Adrenal gland (tissue), 19 donors: ENCODE data around the gene CACNA1D. TPM values are rescaled to one million over a fixed set of nuclear protein-coding genes. Genes with fewer than 3 reads are reported as not detected.

ENCODE experiments used
- DNase-seq, 7 donors: peaks; one replicate each; pipeline ENCODE4 v3.0.0-alpha.2; 2019 to 2020
- H3K27ac ChIP-seq, 5 donors: fragments of 200-600 bp; sonication (generic) in 4 of 5; 1 replicate in 3 of 5; 2 replicates in 2 of 5; pipeline versions ENCODE4 v1.5.1 to v1.8.0; 2016 to 2020; ENCODE audit warnings: mild to moderate bottlenecking in 1 of 5
- H3K27me3 ChIP-seq: fragments of 200-600 bp; 2 replicates; pipeline ENCODE4 v1.8.0; 2021
- H3K36me3 ChIP-seq, 2 donors: fragments of 200-600 bp; replicated peaks in 1 of 2; 1 replicate in 1 of 2; 2 replicates in 1 of 2; pipeline versions ENCODE4 v1.5.1 to v1.8.0; 2018 to 2022
- H3K4me1 ChIP-seq, 2 donors: fragments of 200-600 bp; replicated peaks in 1 of 2; 1 replicate in 1 of 2; 2 replicates in 1 of 2; pipeline versions ENCODE4 v1.5.1 to v1.8.0; 2018 to 2021
- H3K4me3 ChIP-seq, 4 donors: fragments of 200-600 bp; sonication (generic) in 3 of 4; one replicate each; pipeline ENCODE4 v1.5.1; 2016 to 2018
- H3K9me3 ChIP-seq, 3 donors: fragments of 200-600 bp; sonication (generic) in 1 of 3; replicated peaks in 1 of 3; 1 replicate in 2 of 3; 2 replicates in 1 of 3; pipeline versions ENCODE4 v1.5.1 to v1.8.0; 2016 to 2021
- CTCF ChIP-seq, 6 experiments: fragments of 450-650 bp in 4 of 6; fragments of 200-600 bp in 2 of 6; sonication (generic) in 1 of 6; IDR thresholded peaks; 1 replicate in 5 of 6; 2 replicates in 1 of 6; pipeline versions ENCODE4 v1.5.1 to v1.8.0; 2016 to 2021; ENCODE audit warnings: antibody characterized with exemption in 6 of 6, mild to moderate bottlenecking in 2 of 6, moderate library complexity in 1 of 6
- POLR2A ChIP-seq, 2 donors: fragments of 450-650 bp; IDR thresholded peaks; one replicate each; pipeline ENCODE4 v1.6.1; 2017; ENCODE audit warnings: antibody characterized with exemption in 2 of 2, mild to moderate bottlenecking in 2 of 2, moderate library complexity in 1 of 2
- WGBS, 4 donors: extraction: QIAGEN DNeasy Blood & Tissue Kit in 2 of 4; methylation state at CpG; one replicate each; pipeline versions ENCODE4 v1.1.5 to v1.1.7; 2013 to 2017; 5-methylcytosine and 5-hydroxymethylcytosine counted together
- intact Hi-C, 2 donors: fragments of 100-400 bp; cut with DNase I; formaldehyde crosslinking; loops; one replicate each; pipeline versions ENCODE4 v1.14.1 to v1.15.0; 2022 to 2023
- long read RNA-seq, 10 donors: library from polyadenylated mRNA in 3 of 10; unstranded in 2 of 10; stranded (forward) in 1 of 10; transcript quantifications; one replicate each; pipeline ENCODE4 v2.0.0 and lab custom pipeline, GENCODE V29; 2021 to 2026
- polyA plus RNA-seq, 3 donors: library from polyadenylated mRNA; stranded (reverse); fragments of 200-250 nt in 2 of 3; fragments of 350-450 nt in 1 of 3; fragmentation: Illumina TruSeq in 1 of 3; extraction: RNeasy Lipid Tissue Mini Kit (QIAGEN cat#74804) in 1 of 3; gene quantifications; one replicate each; pipeline ENCODE4 v1.2.3, GENCODE V29; 2013 to 2014
- total RNA-seq, 9 donors: library from RNA; depleted of rRNA in 4 of 9; stranded (reverse); fragments of >200 nt in 4 of 9; fragments of 120-200 nt in 1 of 9; fragmentation: NEBNext Ultra II Directional in 1 of 9; extraction: Animal tissue kit (Norgen Biotek cat#: 25700) in 1 of 9; gene quantifications; one replicate each; pipeline versions ENCODE4 v1.1.0 to v1.2.4, GENCODE V29; 2013 to 2023
- donor health status: healthy with polysubstance abuse.
- donor health status: Bipolar disorder and iron deficiency.
- donor health status: DM: yes; HTN: yes; CAD: no.
- donor health status: DM: no; HTN: no; CAD: no.
- donor health status: DM: no; HTN: no; CAD: no.
- donor health status: DM: yes; HTN: yes; CAD: no.

CACNA1D gene
- 100 to 1,000 TPM in 2 of 9 donors, 10 to 100 TPM in 7; 37.2 to 111 (median 83.1) TPM for total RNA-seq
- polyA plus RNA-seq, result 10 to 100 TPM; 25.8 to 60.6 (median 48.3) TPM
- long read RNA-seq, donor 1, result 0 reads
- long read RNA-seq, donor 2, partial matches to known transcripts, result 0 of 1 reads
- long read RNA-seq, donor 2, other reads (novel, unspliced or antisense), result 0 of 1 reads
- long read RNA-seq, donor 3, result 0 reads
- long read RNA-seq, donor 4, partial matches to known transcripts, result 1 of 5 reads
- long read RNA-seq, donor 4, other reads (novel, unspliced or antisense), result 4 of 5 reads
- long read RNA-seq, donor 5, full-length matches to known transcripts, result 1 of 19 reads
- long read RNA-seq, donor 5, partial matches to known transcripts, result 9 of 19 reads
- long read RNA-seq, donor 5, other reads (novel, unspliced or antisense), result 9 of 19 reads
- long read RNA-seq, donor 6, partial matches to known transcripts, result 1 of 8 reads
- long read RNA-seq, donor 6, other reads (novel, unspliced or antisense), result 7 of 8 reads
- long read RNA-seq, donor 7, partial matches to known transcripts, result 0 of 2 reads
- long read RNA-seq, donor 7, other reads (novel, unspliced or antisense), result 0 of 2 reads
- long read RNA-seq, donor 8, partial matches to known transcripts, result 0 of 1 reads
- long read RNA-seq, donor 8, other reads (novel, unspliced or antisense), result 0 of 1 reads
- long read RNA-seq, donor 9, partial matches to known transcripts, result 0 of 1 reads
- long read RNA-seq, donor 9, other reads (novel, unspliced or antisense), result 0 of 1 reads
- long read RNA-seq, donor 10, partial matches to known transcripts, result 0 of 1 reads
- long read RNA-seq, donor 10, other reads (novel, unspliced or antisense), result 0 of 1 reads

- no peak for TF ChIP-seq CTCF (IDR thresholded peaks at IDR 0.05)
- no peak for TF ChIP-seq POLR2A (IDR thresholded peaks at IDR 0.05)
- Histone ChIP-seq H3K4me1 (peaks cover 23 to 46% of the 10 kb centered on the region in 2 donors), H3K9me3 (no peaks in the 10 kb centered on the region), H3K36me3 (no peaks in the 10 kb centered on the region), H3K27me3 (no peaks in the 10 kb centered on the region), H3K4me3 (peak within 1 kb of the TSS in 3 of 4 donors; percentile 40 to 74 (median 42)), H3K27ac (peak within 1 kb of the TSS in 4 of 5 donors; percentile 28 to 78 (median 73))
- 0 to 1% (median 0%) methylated on average over 7 to 120 of the region's 122 CpGs for WGBS, 4 donors
- intact Hi-C loops, result loop anchor here in 1 of 2 donors (10.0 kb wide), 1 partner anchor 109 kb away; no protein-coding TSS in a partner anchor
- DNase-seq, result peak in 5 of 7 donors; percentile 18 to 53 (median 43)
Measured at GRCh38 chr3:53493963-53494791, at the start of gene CACNA1D. Gene CACNA1D (plus strand): TSS chr3:53494611. CDS start chr3:53495167, 556 bp downstream.

- no peaks in the 10 kb centered on the region for H3K36me3 ChIP-seq
- intact Hi-C loops, result no loop called here
- H3K4me3 ChIP-seq, result no peak overlapping the region
- DNase-seq, result no peak
- TF ChIP-seq CTCF (IDR thresholded peaks at IDR 0.05) (no peak), POLR2A (IDR thresholded peaks at IDR 0.05) (no peak)
- H3K4me1 ChIP-seq, result no peaks in the 10 kb centered on the region
- no peaks in the 10 kb centered on the region for H3K27me3 ChIP-seq
- no peaks in the 10 kb centered on the region for H3K9me3 ChIP-seq
- H3K27ac ChIP-seq, result no peak overlapping the region
Measured at GRCh38 chr3:53457068-53457467, 37.3 kb upstream of the CACNA1D start.

GRCh38 chr3:53460326-53460725 is 34.1 kb upstream of the CACNA1D start:
- 83 to 96% (median 92%) methylated on average over 1 of the region's 1 CpG for WGBS, 4 donors
- H3K4me3 ChIP-seq, result no peak overlapping the region
- DNase-seq, result no peak
- no peaks in the 10 kb centered on the region for H3K27me3 ChIP-seq
- intact Hi-C loops, result no loop called here
- TF ChIP-seq CTCF (IDR thresholded peaks at IDR 0.05) (no peak), POLR2A (IDR thresholded peaks at IDR 0.05) (no peak)
- no peaks in the 10 kb centered on the region for H3K9me3 ChIP-seq
- peaks cover 0 to 7% of the 10 kb centered on the region in 2 donors for H3K4me1 ChIP-seq
- H3K27ac ChIP-seq, result no peak overlapping the region
- no peaks in the 10 kb centered on the region for H3K36me3 ChIP-seq
